AG09309 (cell line): ENCODE data around the gene DNAJB1.

Experiments used
- DNase-seq: peaks from one replicate; pipeline ENCODE4 v3.0.0-alpha.2; 2010; ENCODE audit warnings: low read depth
- H3K4me3 ChIP-seq: 2 replicates; pipeline ENCODE4 v1.5.1; 2011; ENCODE audit warnings: mild to moderate bottlenecking, low read depth, low read length, moderate library complexity; ENCODE audit not compliant: control insufficient read depth
- CTCF ChIP-seq: IDR thresholded peaks from 2 replicates; pipeline ENCODE4 v1.5.1; 2011; ENCODE audit warnings: mild to moderate bottlenecking, low read depth, low read length, inconsistent platforms; ENCODE audit not compliant: insufficient read depth, control insufficient read depth; ENCODE audit errors: missing control alignments

The DNAJB1 gene

DNA sequence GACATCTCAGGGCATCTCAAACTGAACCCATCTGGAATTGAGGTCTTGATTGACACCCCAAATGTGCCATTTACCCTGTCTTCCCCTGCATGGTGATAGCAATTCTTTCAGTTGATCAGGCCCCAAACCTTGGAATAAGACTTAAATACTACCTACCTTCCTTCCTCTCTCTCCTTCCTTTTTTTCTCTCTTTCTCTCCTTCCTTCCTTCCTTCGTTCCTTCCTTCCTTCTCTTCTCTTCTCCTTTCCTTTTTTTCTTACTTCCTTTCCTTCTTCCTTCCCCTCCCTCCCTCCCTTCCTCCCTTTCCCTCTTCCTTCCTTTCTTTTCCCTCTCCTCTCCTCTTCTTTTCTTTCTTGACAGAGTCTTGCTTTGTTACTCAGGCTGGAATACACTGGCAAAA, 14.9 kb downstream of the DNAJB1 start:
- no peak for TF ChIP-seq CTCF
- DNase-seq, result no peak
- H3K4me3 ChIP-seq, result no peak overlapping the region

- TF ChIP-seq CTCF, result no peak
- DNase-seq, result no peak
- no peak overlapping the region for H3K4me3 ChIP-seq
These were observed 15.7 kb downstream of the DNAJB1 start for GRCh38 chr19:14502334-14503092.

DNA sequence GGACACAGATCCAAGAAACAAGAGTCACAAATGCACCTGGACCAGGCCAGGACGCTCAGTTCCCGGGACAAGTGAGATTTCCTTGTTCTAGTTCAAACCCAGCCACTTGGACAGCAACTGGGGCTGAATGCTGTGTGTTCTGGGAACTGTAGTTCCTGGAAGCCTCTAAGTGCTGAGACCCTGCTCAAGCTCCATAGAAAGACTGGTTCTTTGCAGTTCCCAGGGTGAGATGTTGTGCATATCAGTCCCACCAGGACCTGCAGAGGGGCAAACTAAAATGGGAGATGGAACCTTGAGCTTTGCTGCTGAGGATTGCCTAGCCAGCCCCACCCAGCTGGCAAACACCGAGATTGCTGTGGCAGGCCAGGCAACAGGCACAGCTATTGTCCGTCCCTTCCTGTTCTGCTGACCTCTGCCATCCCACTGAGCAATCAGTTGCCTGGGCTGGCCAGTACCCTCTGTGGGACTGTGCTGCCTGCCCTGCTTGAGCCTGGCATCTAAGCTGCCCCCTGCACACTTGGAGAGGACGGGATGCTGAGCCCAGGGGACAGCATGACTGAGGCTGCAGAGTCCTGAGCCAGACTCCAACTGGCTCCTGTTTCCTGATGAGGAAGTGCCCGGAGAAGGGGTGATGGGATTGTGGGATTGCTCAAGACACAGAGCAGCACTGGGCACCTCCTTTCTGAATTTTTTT, 20.8 kb downstream of the DNAJB1 start:
- no peak for DNase-seq
- TF ChIP-seq CTCF, result no peak
- H3K4me3 ChIP-seq, result no peak overlapping the region

- no peak for TF ChIP-seq CTCF
- no peak overlapping the region for H3K4me3 ChIP-seq
- DNase-seq, result no peak
These were observed 21.4 kb downstream of the DNAJB1 start for GRCh38 chr19:14496834-14497227.

DNA sequence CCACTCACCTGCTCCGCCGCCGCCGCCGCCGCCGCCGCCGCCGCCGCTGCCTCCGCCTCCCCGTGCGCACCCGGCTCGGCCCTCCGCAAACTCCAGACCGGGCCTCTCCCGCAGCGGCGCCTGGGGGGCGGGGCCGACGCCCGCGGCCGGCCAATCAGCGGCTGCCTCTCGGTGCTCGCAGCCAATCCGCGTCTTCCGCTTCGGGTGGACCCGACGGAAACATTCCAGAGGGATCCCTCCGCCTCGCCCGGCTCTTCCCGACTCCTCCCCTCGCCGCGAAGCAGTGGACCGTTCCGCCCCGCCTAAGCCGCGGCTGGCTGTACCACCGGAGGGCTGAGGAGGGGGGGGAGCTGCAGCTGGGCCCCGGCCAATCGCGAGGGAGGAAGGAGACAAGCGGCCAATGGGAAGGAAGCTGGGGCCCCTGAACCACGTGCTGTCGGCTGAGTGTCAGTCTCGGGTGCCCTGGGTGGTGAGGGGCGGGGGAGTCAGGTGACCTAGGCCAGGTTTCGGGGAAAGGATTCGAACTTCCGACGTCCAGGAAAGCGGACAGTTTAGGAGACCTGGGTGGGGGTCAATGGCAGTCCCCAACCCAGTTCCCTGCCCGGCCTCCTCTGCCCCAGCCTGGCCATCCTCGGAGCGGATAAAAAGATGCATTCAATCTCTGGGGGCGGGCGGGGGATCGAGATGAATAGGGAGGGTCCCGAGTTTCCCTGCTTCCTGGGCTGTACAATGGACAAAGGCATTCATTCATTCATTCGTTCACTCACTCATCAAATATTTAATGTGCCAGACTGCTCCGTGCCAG, 22.0 kb downstream of the DNAJB1 start, which contains the start of gene GIPC1:
GIPC1 (minus strand) TSS at position 99 of the 805 bp plus-strand sequence. CDS start 13,151 bp downstream, outside the sequence.
- peak within 1 kb of the TSS; percentile 68 for H3K4me3 ChIP-seq
- peak; percentile 96 for DNase-seq
- no peak for TF ChIP-seq CTCF

- DNase-seq, result no peak
- no peak for TF ChIP-seq CTCF
- H3K4me3 ChIP-seq, result peak overlapping the region; percentile 68
These were observed 22.5 kb downstream of the DNAJB1 start for GRCh38 chr19:14495672-14496028.
